HG03280 (cell line): Measurements from ENCODE around the gene TBX2.

Experiments used
- ATAC-seq: cut with Tn5 transposase; IDR thresholded peaks from one replicate; pipeline ENCODE4 v1.9.1; 2021; ENCODE audit warnings: mild to moderate bottlenecking, moderate library complexity; ENCODE audit not compliant: unreplicated experiment

The TBX2 gene

GRCh38 chr17:61411261-61412142 is 11.9 kb downstream of the TBX2 start:
- peak; percentile 13 for ATAC-seq

- ATAC-seq: peak; percentile 62
These were observed 12.7 kb downstream of the TBX2 start for GRCh38 chr17:61412143-61412859.

GRCh38 chr17:61412860-61413660 is 13.4 kb downstream of the TBX2 start:
- ATAC-seq: no peak

- ATAC-seq: no peak
These were observed 14.1 kb downstream of the TBX2 start for GRCh38 chr17:61413661-61414126.

- ATAC-seq: no peak
These were observed 14.7 kb downstream of the TBX2 start for GRCh38 chr17:61414141-61414935.

GRCh38 chr17:61414936-61415251 is 15.3 kb downstream of the TBX2 start:
- no peak for ATAC-seq

- ATAC-seq: no peak
These were observed 15.9 kb downstream of the TBX2 start for GRCh38 chr17:61415374-61416210.

- no peak for ATAC-seq
These were observed 16.5 kb downstream of the TBX2 start for GRCh38 chr17:61416211-61416539.

- ATAC-seq: no peak
These were observed 17.1 kb downstream of the TBX2 start for GRCh38 chr17:61416540-61417363.

- ATAC-seq: no peak
These were observed 18.8 kb downstream of the TBX2 start for GRCh38 chr17:61418449-61418848.

- ATAC-seq: no peak
These were observed 19.9 kb downstream of the TBX2 start for GRCh38 chr17:61419496-61420046.

GRCh38 chr17:61420052-61420451 is 20.4 kb downstream of the TBX2 start:
- ATAC-seq: no peak

- ATAC-seq: no peak
These were observed 21.2 kb downstream of the TBX2 start for GRCh38 chr17:61420745-61421398.

GRCh38 chr17:61421460-61421859 is 21.8 kb downstream of the TBX2 start:
- no peak for ATAC-seq

- ATAC-seq: no peak
These were observed 22.6 kb downstream of the TBX2 start for GRCh38 chr17:61422116-61422799.

- no peak for ATAC-seq
These were observed 23.2 kb downstream of the TBX2 start for GRCh38 chr17:61422869-61423268.

GRCh38 chr17:61423967-61424649 is 24.5 kb downstream of the TBX2 start:
- ATAC-seq: no peak
